GM21381 (cell line): ENCODE results near the gene FAM237B.
"Not testable (repeated sequence)": the region's sequence is repeated elsewhere in the genome, so short reads cannot be mapped to it uniquely, and the experiment has no call there.

Experiments
- ATAC-seq: cut with Tn5 transposase; IDR thresholded peaks from one replicate; pipeline ENCODE4 v1.9.1; 2021; ENCODE audit warnings: mild to moderate bottlenecking, moderate library complexity; ENCODE audit not compliant: unreplicated experiment

Gene FAM237B

GRCh38 chr7:90320801-90321494, at the start of gene FAM237B:
FAM237B (minus strand) TSS chr7:90321304; CDS start chr7:90319748, 1,556 bp downstream.
- ATAC-seq: no peak

GRCh38 chr7:90351987-90352386, 30.9 kb upstream of the FAM237B start:
- ATAC-seq: no peak

GRCh38 chr7:90350032-90350431, 28.9 kb upstream of the FAM237B start:
- ATAC-seq: not testable (repeated sequence)

- ATAC-seq: no peak
Measured at GRCh38 chr7:90349305-90349704, 28.2 kb upstream of the FAM237B start.

GRCh38 chr7:90347759-90348158, 26.7 kb upstream of the FAM237B start:
- ATAC-seq: no peak

- peak; percentile 97 for ATAC-seq
Measured at GRCh38 chr7:90346336-90347125, 25.4 kb upstream of the FAM237B start, which contains the start of gene GTPBP10. GTPBP10 (plus strand) TSS chr7:90346716; CDS start chr7:90346742, 26 bp downstream.

- ATAC-seq: peak; percentile 7
Measured at GRCh38 chr7:90345595-90346335, 24.7 kb upstream of the FAM237B start.

- ATAC-seq: no peak
Measured at GRCh38 chr7:90345016-90345415, 23.9 kb upstream of the FAM237B start.

- no peak for ATAC-seq
Measured at GRCh38 chr7:90337106-90337505, 16.0 kb upstream of the FAM237B start.

- not testable (repeated sequence) for ATAC-seq
Measured at GRCh38 chr7:90334926-90335325, 13.8 kb upstream of the FAM237B start.

GRCh38 chr7:90334193-90334843, 13.2 kb upstream of the FAM237B start:
- no peak for ATAC-seq

GRCh38 chr7:90326500-90326899, 5.4 kb upstream of the FAM237B start:
- no peak for ATAC-seq

GRCh38 chr7:90322837-90323236, 1.7 kb upstream of the FAM237B start:
- ATAC-seq: no peak

GRCh38 chr7:90320418-90320800, 695 bp downstream of the FAM237B start:
- no peak for ATAC-seq

GRCh38 chr7:90320014-90320413, 1.1 kb downstream of the FAM237B start:
- ATAC-seq: no peak

- no peak for ATAC-seq
Measured at GRCh38 chr7:90313907-90314306, 7.2 kb downstream of the FAM237B start.

GRCh38 chr7:90312745-90313144, 8.4 kb downstream of the FAM237B start:
- ATAC-seq: no peak

GRCh38 chr7:90311175-90311574, 9.9 kb downstream of the FAM237B start:
- no peak for ATAC-seq

GRCh38 chr7:90309872-90310271, 11.2 kb downstream of the FAM237B start:
- ATAC-seq: no peak

GRCh38 chr7:90303241-90303640, 17.9 kb downstream of the FAM237B start:
- no peak for ATAC-seq
